AG04450 (cell line): ENCODE measurements around the gene FECH. TPM values are rescaled to one million over a fixed set of nuclear protein-coding genes. Genes with fewer than 3 reads are reported as not detected.

Experiments used
- CTCF ChIA-PET: fragments of 300-600, 350-600 bp; formaldehyde crosslinking; extraction: SDS; loops from one replicate; lab custom pipeline; 2022; ENCODE audit warnings: antibody characterized with exemption, inconsistent platforms; lab: Charles Lee
- POLR2A ChIA-PET: fragments of 350-600 bp; formaldehyde crosslinking; extraction: SDS; loops from one replicate; lab custom pipeline; 2021; ENCODE audit warnings: antibody characterized with exemption, inconsistent platforms; lab: Yijun Ruan, JAX
- DNase-seq: peaks from one replicate; pipeline ENCODE4 v3.0.0-alpha.2; 2011; ENCODE audit warnings: low read depth, low spot score
- H3K27ac ChIP-seq: one replicate; pipeline ENCODE4 v1.5.1; 2012; ENCODE audit warnings: low read depth, low read length, control low read depth
- H3K27me3 ChIP-seq: one replicate; pipeline ENCODE4 v1.6.0; 2012; ENCODE audit warnings: low read length; ENCODE audit not compliant: control insufficient read depth, insufficient read depth
- H3K4me3 ChIP-seq: 2 replicates; pipeline ENCODE4 v1.5.1; 2011; ENCODE audit warnings: mild to moderate bottlenecking, low read depth, low read length, control low read depth
- H3K9me3 ChIP-seq: 2 replicates; pipeline ENCODE4 v1.5.1; 2012; ENCODE audit warnings: low read length; ENCODE audit not compliant: control insufficient read depth, insufficient read depth
- CTCF ChIP-seq: IDR thresholded peaks from 2 replicates; pipeline ENCODE4 v1.5.1; 2011; ENCODE audit warnings: low read depth, low read length, control low read depth, inconsistent platforms
- polyA plus RNA-seq: library from polyadenylated mRNA; depleted of rRNA; stranded (reverse); fragments of >200 nt; gene quantifications from 2 replicates; pipeline ENCODE4 v1.2.3, GENCODE V29; 2011

FECH gene
- polyA plus RNA-seq, 1 experiment = 65.3 TPM

- no peak overlapping the region for H3K4me3 ChIP-seq
- no peak overlapping the region for H3K27ac ChIP-seq
- CTCF ChIA-PET = no interaction called here
- POLR2A ChIA-PET = interaction anchor here (0.7 kb wide), 1 partner anchor 50 kb away, joined by 3 read pairs; no protein-coding TSS in a partner anchor
- TF ChIP-seq CTCF = no peak
- no peaks in the 10 kb centered on the region for H3K27me3 ChIP-seq
- no peaks in the 10 kb centered on the region for H3K9me3 ChIP-seq
- no peak for DNase-seq
Observed at GRCh38 chr18:57583297-57583835, 3.1 kb downstream of the FECH start.

- DNase-seq = no peak
- POLR2A ChIA-PET = interaction anchor here (0.6 kb wide), 1 partner anchor 20 kb away, joined by 3 read pairs; no protein-coding TSS in a partner anchor
- Histone ChIP-seq H3K27me3 (no peaks in the 10 kb centered on the region), H3K27ac (no peak overlapping the region), H3K4me3 (no peak overlapping the region), H3K9me3 (no peaks in the 10 kb centered on the region)
- no peak for TF ChIP-seq CTCF
- CTCF ChIA-PET = interaction anchor here (0.5 to 0.9 kb wide), 2 partner anchors 19 to 1801 kb away, joined by 3 to 4 read pairs; no protein-coding TSS in a partner anchor
Observed at GRCh38 chr18:57581301-57581934, 5.1 kb downstream of the FECH start.

- POLR2A ChIA-PET = no interaction called here
- TF ChIP-seq CTCF = no peak
- Histone ChIP-seq H3K4me3 (no peak overlapping the region), H3K27ac (no peak overlapping the region), H3K9me3 (no peaks in the 10 kb centered on the region), H3K27me3 (no peaks in the 10 kb centered on the region)
- CTCF ChIA-PET = no interaction called here
- DNase-seq = no peak
Observed at GRCh38 chr18:57579934-57580333, 6.6 kb downstream of the FECH start.

GRCh38 chr18:57576316-57576715, 10.2 kb downstream of the FECH start:
- no peak overlapping the region for H3K27ac ChIP-seq
- TF ChIP-seq CTCF = no peak
- DNase-seq = no peak
- no peak overlapping the region for H3K4me3 ChIP-seq
- no peaks in the 10 kb centered on the region for H3K27me3 ChIP-seq
- H3K9me3 ChIP-seq = no peaks in the 10 kb centered on the region
- ChIA-PET POLR2A (no interaction called here), CTCF (no interaction called here)

GRCh38 chr18:57575542-57575941, 11.0 kb downstream of the FECH start:
- ChIA-PET CTCF (no interaction called here), POLR2A (no interaction called here)
- DNase-seq = no peak
- TF ChIP-seq CTCF = no peak
- no peaks in the 10 kb centered on the region for H3K9me3 ChIP-seq
- H3K27ac ChIP-seq = no peak overlapping the region
- H3K27me3 ChIP-seq = no peaks in the 10 kb centered on the region
- no peak overlapping the region for H3K4me3 ChIP-seq
